Esophagus muscularis mucosa (tissue), 4 donors: ENCODE data around the gene NECTIN1. TPM values are rescaled to one million over a fixed set of nuclear protein-coding genes. Genes with fewer than 3 reads are reported as not detected.

ENCODE experiments used
- DNase-seq: peaks from one replicate; pipeline ENCODE4 v3.0.0-alpha.2; 2017; ENCODE audit errors: extremely low spot score
- H3K27ac ChIP-seq, 4 donors: fragments of 200-600 bp; sonication (generic); replicated peaks in 1 of 4; 1 replicate in 3 of 4; 2 replicates in 1 of 4; pipeline ENCODE4 v1.5.1; 2016 to 2019; ENCODE audit warnings: mild to moderate bottlenecking in 1 of 4
- H3K27me3 ChIP-seq, 4 donors: fragments of 200-600 bp; sonication (generic); one replicate each; pipeline versions ENCODE4 v1.5.1 to v1.6.0; 2016 to 2019
- H3K36me3 ChIP-seq, 4 donors: fragments of 200-600 bp; sonication (generic); one replicate each; pipeline ENCODE4 v1.5.1; 2016 to 2019
- H3K4me1 ChIP-seq, 4 donors: fragments of 200-600 bp; sonication (generic); one replicate each; pipeline ENCODE4 v1.5.1; 2016 to 2019
- H3K4me3 ChIP-seq, 4 donors: fragments of 200-600 bp; sonication (generic); 1 replicate in 2 of 4; 2 replicates in 2 of 4; pipeline ENCODE4 v1.5.1; 2016 to 2019; ENCODE audit warnings: mild to moderate bottlenecking in 4 of 4, moderate library complexity in 1 of 4
- H3K9me3 ChIP-seq, 4 donors: fragments of 200-600 bp; sonication (generic); 1 replicate in 3 of 4; 2 replicates in 1 of 4; pipeline ENCODE4 v1.5.1; 2016 to 2019
- EP300 ChIP-seq: sonication (generic); formaldehyde crosslinking; IDR thresholded peaks from one replicate; pipeline ENCODE4 v1.6.1; 2017; ENCODE audit warnings: antibody characterized with exemption
- POLR2A ChIP-seq: fragments of 450-650 bp; IDR thresholded peaks from one replicate; pipeline ENCODE4 v1.6.1; 2017; ENCODE audit warnings: antibody characterized with exemption, moderate library complexity, mild to moderate bottlenecking, low read depth
- POLR2AphosphoS5 ChIP-seq, 2 donors: sonication (generic); formaldehyde crosslinking; IDR thresholded peaks; one replicate each; pipeline ENCODE4 v1.6.1; 2017; ENCODE audit warnings: antibody characterized with exemption in 2 of 2
- WGBS: methylation state at CpG from one replicate; pipeline ENCODE4 v1.1.5; 2018; 5-methylcytosine and 5-hydroxymethylcytosine counted together
- intact Hi-C: fragments of 100-400 bp; cut with DNase I; formaldehyde crosslinking; loops from one replicate; pipeline ENCODE4 v1.15.1; 2023
- total RNA-seq, 4 donors: library from RNA; depleted of rRNA; stranded (reverse); fragments of >200 nt; gene quantifications; one replicate each; pipeline versions ENCODE4 v1.1.0 to v1.2.1, GENCODE V29; 2016
- TF ChIP-seq, protein P1 (sequence below), 3 experiments: fragments of 200-600 bp in 2 of 3; fragments of 450-650 bp in 1 of 3; sonication (generic) in 2 of 3; IDR thresholded peaks; one replicate each; pipeline ENCODE4 v1.5.1; 2017 to 2019; ENCODE audit warnings: antibody characterized with exemption in 3 of 3, mild to moderate bottlenecking in 2 of 3, moderate library complexity in 1 of 3

NECTIN1 gene
- total RNA-seq, 4 donors from 2014 or later = 1.7 to 4.0 (median 2.5) TPM

- intact Hi-C loops = no loop called here
- 60% methylated on average over 9 of the region's 15 CpGs for WGBS
- DNase-seq = no peak
- Histone ChIP-seq H3K4me1 (peaks cover 11 to 19% (median 13%) of the 10 kb centered on the region in 4 donors), H3K4me3 (no peak overlapping the region), H3K27ac (no peak overlapping the region), H3K27me3 (no peaks in the 10 kb centered on the region), H3K36me3 (no peaks in the 10 kb centered on the region), H3K9me3 (no peaks in the 10 kb centered on the region)
- TF ChIP-seq POLR2A (no peak), POLR2AphosphoS5 (IDR thresholded peaks at IDR 0.05) (no peak), EP300 (no peak)
- TF ChIP-seq, protein P1, sequence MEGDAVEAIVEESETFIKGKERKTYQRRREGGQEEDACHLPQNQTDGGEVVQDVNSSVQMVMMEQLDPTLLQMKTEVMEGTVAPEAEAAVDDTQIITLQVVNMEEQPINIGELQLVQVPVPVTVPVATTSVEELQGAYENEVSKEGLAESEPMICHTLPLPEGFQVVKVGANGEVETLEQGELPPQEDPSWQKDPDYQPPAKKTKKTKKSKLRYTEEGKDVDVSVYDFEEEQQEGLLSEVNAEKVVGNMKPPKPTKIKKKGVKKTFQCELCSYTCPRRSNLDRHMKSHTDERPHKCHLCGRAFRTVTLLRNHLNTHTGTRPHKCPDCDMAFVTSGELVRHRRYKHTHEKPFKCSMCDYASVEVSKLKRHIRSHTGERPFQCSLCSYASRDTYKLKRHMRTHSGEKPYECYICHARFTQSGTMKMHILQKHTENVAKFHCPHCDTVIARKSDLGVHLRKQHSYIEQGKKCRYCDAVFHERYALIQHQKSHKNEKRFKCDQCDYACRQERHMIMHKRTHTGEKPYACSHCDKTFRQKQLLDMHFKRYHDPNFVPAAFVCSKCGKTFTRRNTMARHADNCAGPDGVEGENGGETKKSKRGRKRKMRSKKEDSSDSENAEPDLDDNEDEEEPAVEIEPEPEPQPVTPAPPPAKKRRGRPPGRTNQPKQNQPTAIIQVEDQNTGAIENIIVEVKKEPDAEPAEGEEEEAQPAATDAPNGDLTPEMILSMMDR (IDR thresholded peaks at IDR 0.05) = no peak
These were observed 41.5 kb downstream of the NECTIN1 start for GRCh38 chr11:119687373-119688046.

DNA sequence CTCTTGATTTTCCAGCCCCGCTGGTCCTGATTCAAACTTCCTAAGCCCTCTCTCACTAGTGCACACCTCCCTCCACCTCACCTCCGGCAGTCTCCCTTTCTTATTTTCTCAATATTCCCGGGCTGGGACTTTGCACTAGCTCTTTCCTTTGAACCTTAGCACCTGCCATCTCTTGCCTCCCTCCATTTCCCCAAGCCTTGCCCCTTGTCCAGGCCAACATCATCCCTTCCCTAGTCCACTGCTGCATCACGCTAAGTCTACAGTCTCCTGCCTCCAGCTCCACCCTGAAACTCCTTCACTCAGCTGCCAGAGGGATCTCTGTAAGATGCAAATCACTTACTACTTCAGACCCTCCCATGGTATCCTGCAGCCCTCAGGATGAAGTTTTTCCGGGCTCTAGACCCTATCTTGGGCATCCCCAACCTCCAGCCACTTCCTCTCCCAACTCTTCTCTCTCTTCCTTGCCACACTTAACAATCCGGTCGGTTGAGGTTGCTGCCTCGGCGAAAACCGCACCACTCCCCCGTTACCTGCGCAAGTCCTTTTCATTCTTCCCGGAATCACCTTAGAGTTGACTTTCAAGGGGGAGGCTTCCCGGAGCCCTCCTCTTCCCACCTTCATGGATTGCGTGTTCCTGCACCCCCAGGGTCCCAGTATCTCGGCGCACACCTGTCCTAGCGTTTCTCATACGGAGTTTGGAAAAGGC is 42.7 kb downstream of the NECTIN1 start:
- no peak overlapping the region for H3K27ac ChIP-seq
- TF ChIP-seq, protein P1 (IDR thresholded peaks at IDR 0.05) = no peak
- no peak for TF ChIP-seq EP300
- TF ChIP-seq POLR2AphosphoS5 (IDR thresholded peaks at IDR 0.05) = no peak
- no peak for TF ChIP-seq POLR2A
- H3K4me1 ChIP-seq = peaks cover 9 to 15% (median 15%) of the 10 kb centered on the region in 4 donors
- DNase-seq = no peak
- H3K4me3 ChIP-seq = no peak overlapping the region
- H3K36me3 ChIP-seq = no peaks in the 10 kb centered on the region
- no peaks in the 10 kb centered on the region for H3K27me3 ChIP-seq
- intact Hi-C loops = no loop called here
- 94% methylated on average over 19 of the region's 19 CpGs for WGBS
- H3K9me3 ChIP-seq = no peaks in the 10 kb centered on the region

DNA sequence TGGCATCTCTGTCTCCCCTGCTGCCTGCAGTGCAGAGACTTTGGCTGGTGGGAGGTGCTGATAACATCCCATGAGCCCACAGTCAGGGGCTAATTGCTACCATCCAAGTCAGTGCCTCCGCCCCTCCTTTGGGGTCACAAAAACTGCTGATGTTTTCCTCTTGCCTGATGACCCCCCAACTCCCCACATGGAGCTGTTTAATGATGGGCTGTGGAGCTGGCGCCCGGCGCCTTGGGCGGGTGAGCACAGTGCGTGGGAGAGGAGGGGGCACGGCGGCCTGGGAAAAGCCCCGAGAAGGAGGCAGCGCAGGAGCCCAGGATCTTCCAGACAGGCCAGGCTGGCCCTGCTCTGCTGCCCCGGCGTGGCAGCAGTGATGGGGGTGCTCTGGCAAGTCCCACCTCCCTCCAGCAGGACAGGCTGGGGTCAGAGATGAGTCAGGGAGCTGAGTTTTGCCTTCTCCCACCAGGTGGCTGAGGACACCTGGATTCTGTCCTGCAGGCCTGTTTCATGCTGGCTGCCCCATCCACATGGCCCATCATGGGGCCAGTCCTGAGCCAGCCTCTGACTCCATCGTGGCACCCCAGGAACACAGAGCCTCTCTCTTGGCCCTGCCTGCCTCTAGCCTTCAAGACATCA is 43.8 kb downstream of the NECTIN1 start:
- DNase-seq = no peak

DNA sequence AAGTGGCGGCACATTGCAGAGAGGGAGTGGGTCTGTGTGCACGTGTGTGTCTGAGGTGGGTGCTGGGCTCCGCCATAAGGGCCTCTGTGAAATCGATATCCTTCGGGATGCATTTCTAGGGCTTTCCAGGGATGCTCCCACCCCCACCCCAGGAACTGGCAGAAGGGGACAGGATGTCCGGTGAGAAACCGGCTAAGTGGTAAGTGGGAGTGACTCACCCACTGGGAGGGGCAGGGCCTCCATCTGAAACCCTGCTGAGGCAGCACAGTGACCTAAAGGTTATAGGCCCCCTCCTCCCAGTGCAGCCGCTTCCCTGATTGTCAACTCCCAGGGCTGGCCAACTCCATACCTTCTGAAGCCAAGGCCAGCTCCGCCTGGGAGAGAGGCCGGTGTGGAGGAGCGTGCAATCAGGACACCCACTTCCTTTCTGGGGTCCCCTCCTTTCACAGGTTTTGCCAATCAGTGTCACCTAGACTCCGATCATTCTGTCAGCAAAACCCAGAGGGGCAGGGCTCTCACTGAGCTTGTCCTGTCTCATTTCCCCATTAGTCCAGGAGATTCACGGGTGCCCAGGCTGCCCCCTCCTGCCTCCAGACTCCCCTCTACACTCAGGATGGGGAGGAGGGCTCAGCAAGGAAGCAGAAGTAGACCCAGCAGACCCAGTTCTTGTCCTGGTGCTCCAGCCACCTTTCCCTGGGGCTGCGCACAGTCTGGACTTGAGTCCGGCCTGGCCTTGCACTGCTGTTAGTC is 44.5 kb downstream of the NECTIN1 start:
- Histone ChIP-seq H3K36me3 (no peaks in the 10 kb centered on the region), H3K4me3 (no peak overlapping the region), H3K9me3 (no peaks in the 10 kb centered on the region), H3K4me1 (peaks cover 13 to 23% (median 21%) of the 10 kb centered on the region in 4 donors), H3K27ac (no peak overlapping the region), H3K27me3 (no peaks in the 10 kb centered on the region)
- intact Hi-C loops = no loop called here
- 90% methylated on average over 8 of the region's 15 CpGs for WGBS
- no peak for DNase-seq
- TF ChIP-seq POLR2AphosphoS5 (IDR thresholded peaks at IDR 0.05) = no peak
- TF ChIP-seq, protein P1 (IDR thresholded peaks at IDR 0.05) = no peak
- no peak for TF ChIP-seq POLR2A
- TF ChIP-seq EP300 = no peak

More for the DNA sequence above, 43.8 kb downstream of the NECTIN1 start:
- 94% methylated on average over 2 of the region's 13 CpGs for WGBS
- H3K27ac ChIP-seq = no peak overlapping the region
- no peaks in the 10 kb centered on the region for H3K9me3 ChIP-seq
- TF ChIP-seq EP300 (no peak), POLR2AphosphoS5 (IDR thresholded peaks at IDR 0.05) (no peak), POLR2A (no peak)
- TF ChIP-seq, protein P1 (IDR thresholded peaks at IDR 0.05) = no peak
- no peak overlapping the region for H3K4me3 ChIP-seq
- H3K4me1 ChIP-seq = peaks cover 13 to 23% (median 21%) of the 10 kb centered on the region in 4 donors
- intact Hi-C loops = no loop called here
- H3K36me3 ChIP-seq = no peaks in the 10 kb centered on the region
- H3K27me3 ChIP-seq = no peaks in the 10 kb centered on the region
